Stimulated activated naive CD8-positive, alpha-beta T cell treated with anti-CD3 and anti-CD28 coated beads, Interleukin-15, Interleukin-2, amounts not matched to agents 100 U/mL and 50 U/mL, for 24 hours (primary cell): ENCODE measurements around the gene HIRIP3.
"Not testable (repeated sequence)": the region's sequence is repeated elsewhere in the genome, so short reads cannot be mapped to it uniquely, and the experiment has no call there.

Source experiments
- ATAC-seq: fragments of 150-1000 bp; cut with Tn5 transposase; one replicate; pipeline ENCODE4 v1.10.0; 2021
- DNase-seq: peaks from one replicate; pipeline ENCODE4 v3.0.0; 2021

The HIRIP3 gene

DNA sequence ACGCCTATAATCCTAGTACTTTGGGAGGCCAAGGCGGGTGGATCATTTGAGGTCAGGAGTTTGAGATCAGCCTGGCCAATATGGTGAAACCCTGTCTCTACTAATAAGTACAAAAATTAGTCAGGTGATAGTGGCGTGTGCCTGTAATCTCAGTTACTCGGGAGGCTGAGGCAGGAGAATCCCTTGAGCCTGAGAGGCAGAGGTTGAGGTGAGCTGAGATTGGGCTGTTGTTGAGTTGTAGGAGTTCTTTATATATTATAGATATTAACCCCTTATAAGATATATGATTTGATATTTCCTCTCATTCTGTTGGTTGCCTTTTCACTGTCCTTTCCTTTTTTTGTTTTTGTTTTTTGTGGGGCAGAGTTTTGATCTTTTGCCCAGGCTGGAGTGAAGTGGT, 35.6 kb downstream of the HIRIP3 start:
- ATAC-seq, DNase-seq: not testable (repeated sequence)

GRCh38 chr16:29959293-29959692, 36.1 kb downstream of the HIRIP3 start:
- ATAC-seq (no peak), DNase-seq (no peak)

- ATAC-seq (no peak), DNase-seq (no peak)
Measured at GRCh38 chr16:29958756-29959155, 36.7 kb downstream of the HIRIP3 start.

GRCh38 chr16:29951625-29952365, 43.6 kb downstream of the HIRIP3 start:
- DNase-seq = no peak
- ATAC-seq = no peak

DNA sequence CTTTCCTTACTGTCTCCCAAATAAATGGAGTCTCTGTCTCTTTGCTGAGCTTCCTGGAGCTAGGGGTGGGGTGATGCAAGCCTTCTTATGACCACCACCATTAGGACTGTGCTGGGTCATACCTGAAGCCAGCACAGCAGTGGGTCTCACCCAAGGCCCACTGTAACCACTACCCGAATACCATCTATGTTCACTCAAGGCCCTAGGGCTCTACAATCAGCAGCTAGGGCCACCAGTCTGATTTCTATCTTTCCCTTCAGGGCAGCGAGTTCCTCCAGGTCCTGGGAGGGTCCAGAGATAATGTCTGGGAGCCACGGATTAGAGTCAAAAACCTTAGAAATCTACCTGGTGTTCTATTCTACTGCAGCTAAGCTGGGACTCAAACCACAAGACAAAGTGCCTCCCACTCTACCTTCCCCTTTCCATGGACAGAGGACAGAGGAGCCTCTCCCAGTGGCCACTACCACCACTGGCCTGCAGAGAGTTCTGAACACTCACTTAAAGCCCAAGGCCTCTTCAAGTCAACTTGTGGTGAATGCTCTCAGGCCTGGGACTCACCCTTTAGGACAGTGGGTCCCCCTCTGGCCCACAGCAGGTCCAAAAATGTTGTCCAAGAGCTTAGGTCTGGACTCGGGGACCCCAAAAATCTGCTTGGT, 44.5 kb downstream of the HIRIP3 start:
- ATAC-seq = no peak
- no peak for DNase-seq

DNA sequence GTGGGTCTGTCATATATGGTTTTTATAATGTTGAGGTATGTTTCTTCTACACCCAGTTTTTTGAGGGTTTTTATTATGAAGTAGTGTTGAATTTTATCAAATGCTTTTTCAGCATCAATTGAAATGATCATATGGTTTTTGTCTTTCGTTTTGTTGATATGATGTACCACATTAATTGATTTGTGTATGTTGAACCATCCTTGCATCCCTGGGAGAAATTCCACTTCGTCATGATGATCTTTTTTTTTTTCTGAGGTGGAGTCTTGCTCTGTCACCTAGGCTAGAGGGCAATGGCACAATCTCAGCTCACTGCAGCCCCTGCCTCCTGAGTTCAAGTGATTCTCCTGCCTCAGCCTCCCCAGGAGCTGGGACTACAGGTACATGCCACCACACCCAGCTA, 47.5 kb downstream of the HIRIP3 start:
- DNase-seq = no peak
- no peak for ATAC-seq

DNA sequence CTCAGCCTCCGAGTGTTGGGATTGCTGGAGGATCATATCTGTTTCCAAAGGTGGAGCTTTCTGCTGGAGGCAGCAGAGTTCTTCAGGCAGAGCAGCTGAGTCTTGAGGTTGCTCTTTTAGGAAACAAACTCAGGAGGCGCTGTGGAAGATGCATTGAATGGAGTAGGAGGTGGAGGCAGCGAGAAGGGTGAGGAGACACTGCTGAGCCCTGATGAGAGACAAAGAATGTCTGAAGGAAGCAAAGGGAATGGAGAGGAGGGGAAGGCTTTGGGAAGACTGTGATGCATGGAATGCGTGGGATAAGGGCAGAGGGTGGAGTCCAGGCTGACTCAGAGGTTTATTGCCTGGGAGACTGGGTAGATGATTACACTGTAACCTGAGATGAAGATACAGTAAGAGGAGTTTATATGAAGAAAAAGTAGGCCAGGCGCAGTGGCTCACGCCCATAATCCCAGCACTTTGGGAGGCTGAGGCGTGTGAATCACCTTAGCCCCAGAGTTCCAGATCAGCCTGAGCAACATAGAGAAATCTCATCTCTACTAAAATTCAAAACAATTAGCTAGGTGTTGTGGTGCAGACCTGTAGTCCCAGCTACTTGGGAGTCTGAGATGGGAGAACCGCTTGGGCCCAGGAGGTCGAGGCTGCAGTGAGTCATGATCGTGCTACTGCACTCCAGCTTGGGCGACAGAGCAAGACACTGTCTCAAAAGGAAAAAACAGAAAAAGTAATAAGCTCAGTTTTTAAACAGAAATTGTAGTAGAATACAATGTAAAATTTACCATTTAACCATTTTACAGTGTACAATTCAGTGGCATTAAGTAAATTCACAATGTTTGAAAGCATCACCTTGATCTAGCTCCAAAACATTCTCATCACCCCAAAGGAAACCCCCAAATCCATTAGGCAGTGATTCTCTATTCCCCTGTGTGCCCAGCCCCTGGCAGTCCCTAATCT, 51.3 kb downstream of the HIRIP3 start:
- DNase-seq (no peak), ATAC-seq (no peak)
